SK-MEL-5 (cell line): ENCODE results near the gene KLHL40. TPM values are rescaled to one million over a fixed set of nuclear protein-coding genes. Genes with fewer than 3 reads are reported as not detected.

ENCODE experiments used
- DNase-seq: peaks from one replicate; pipeline ENCODE4 v3.0.0-alpha.2; 2016; ENCODE audit warnings: low read depth, low spot score
- in situ Hi-C: cut with HindIII; loops from 2 replicates; pipeline ENCODE4 v1.10.0; 2016; ENCODE audit warnings: low sequenced_read_pairs, high pct_unique_total_duplicates, low pct_unique_long_range_greater_than_20kb
- total RNA-seq: library from RNA; depleted of rRNA; stranded (reverse); fragments of >200 nt; shearing (Covaris generic); gene quantifications from 2 replicates; pipeline ENCODE4 v1.2.3, GENCODE V29; 2014

KLHL40 gene
- total RNA-seq, 1 experiment from 2014 or later, result not detected

- DNase-seq, result no peak
- in situ Hi-C loops, result no loop called here
Observed at GRCh38 chr3:42655980-42656679, 29.2 kb upstream of the KLHL40 start.

- in situ Hi-C loops, result no loop called here
- no peak for DNase-seq
Observed at GRCh38 chr3:42656680-42657610, 28.4 kb upstream of the KLHL40 start.

GRCh38 chr3:42657675-42658074 lies 27.7 kb upstream of the KLHL40 start:
- in situ Hi-C loops, result no loop called here
- DNase-seq, result no peak

GRCh38 chr3:42658091-42658770 lies 27.1 kb upstream of the KLHL40 start:
- in situ Hi-C loops, result no loop called here
- no peak for DNase-seq

- no peak for DNase-seq
- in situ Hi-C loops, result no loop called here
Observed at GRCh38 chr3:42658771-42659390, 26.5 kb upstream of the KLHL40 start.

- in situ Hi-C loops, result no loop called here
Observed at GRCh38 chr3:42659451-42660130, 25.7 kb upstream of the KLHL40 start.

GRCh38 chr3:42660131-42660715 lies 25.1 kb upstream of the KLHL40 start:
- no peak for DNase-seq
- in situ Hi-C loops, result no loop called here

More at GRCh38 chr3:42659451-42660130, 25.7 kb upstream of the KLHL40 start:
- DNase-seq, result no peak

- in situ Hi-C loops, result no loop called here
Observed at GRCh38 chr3:42660898-42661297, 24.4 kb upstream of the KLHL40 start.

GRCh38 chr3:42661593-42662022 lies 23.7 kb upstream of the KLHL40 start:
- in situ Hi-C loops, result no loop called here
- DNase-seq, result no peak

More at GRCh38 chr3:42660898-42661297, 24.4 kb upstream of the KLHL40 start:
- DNase-seq, result peak; percentile 78

GRCh38 chr3:42662037-42662812 lies 23.1 kb upstream of the KLHL40 start:
- no peak for DNase-seq
- in situ Hi-C loops, result no loop called here

- no peak for DNase-seq
- in situ Hi-C loops, result no loop called here
Observed at GRCh38 chr3:42662813-42663535, 22.4 kb upstream of the KLHL40 start.

- in situ Hi-C loops, result no loop called here
- DNase-seq, result no peak
Observed at GRCh38 chr3:42663581-42664437, 21.5 kb upstream of the KLHL40 start.

- in situ Hi-C loops, result no loop called here
- no peak for DNase-seq
Observed at GRCh38 chr3:42664438-42664803, 20.9 kb upstream of the KLHL40 start.

- DNase-seq, result no peak
- in situ Hi-C loops, result no loop called here
Observed at GRCh38 chr3:42665050-42665878, 20.1 kb upstream of the KLHL40 start.
